MM.1S (cell line): ENCODE data around the gene PTPRG.

ENCODE experiments used
- DNase-seq: peaks from one replicate; pipeline ENCODE4 v3.0.0-alpha.2; 2015
- H2AFZ ChIP-seq: fragments of 300-600 bp; sonication (generic); 2 replicates; pipeline ENCODE4 v1.6.0; 2016; ENCODE audit warnings: antibody characterized with exemption, low read length
- H3F3A ChIP-seq: fragments of 300-600 bp; sonication (generic); 2 replicates; pipeline ENCODE4 v1.6.1; 2016; ENCODE audit warnings: mild to moderate bottlenecking, antibody characterized with exemption, low read length, moderate library complexity, mixed read lengths; ENCODE audit not compliant: insufficient read depth
- H3K27ac ChIP-seq: fragments of 300-600 bp; sonication (generic); 2 replicates; pipeline ENCODE4 v1.5.1; 2016; ENCODE audit warnings: mild to moderate bottlenecking, low read length
- H3K27me3 ChIP-seq: fragments of 300-600 bp; sonication (generic); replicated peaks from 2 replicates; pipeline ENCODE4 v1.6.0; 2016; ENCODE audit warnings: low read length; ENCODE audit not compliant: insufficient read depth
- H3K36me3 ChIP-seq: fragments of 300-600 bp; sonication (generic); replicated peaks from 2 replicates; pipeline ENCODE4 v1.6.1; 2016; ENCODE audit warnings: mild to moderate bottlenecking, low read length, mixed read lengths; ENCODE audit not compliant: insufficient read depth
- H3K4me1 ChIP-seq: fragments of 300-600 bp; sonication (generic); 2 replicates; pipeline ENCODE4 v1.6.1; 2016; ENCODE audit warnings: low read length, mixed read lengths
- H3K4me2 ChIP-seq: fragments of 300-600 bp; sonication (generic); 2 replicates; pipeline ENCODE4 v1.6.0; 2016; ENCODE audit warnings: low read depth, low read length
- H3K4me3 ChIP-seq: fragments of 300-600 bp; sonication (generic); 2 replicates; pipeline ENCODE4 v1.5.1; 2016; ENCODE audit warnings: low read length, mixed read lengths
- H3K79me2 ChIP-seq: fragments of 300-600 bp; sonication (generic); 2 replicates; pipeline ENCODE4 v1.6.1; 2016; ENCODE audit warnings: mixed run types, low read length, mixed read lengths
- H3K9ac ChIP-seq: fragments of 300-600 bp; sonication (generic); 2 replicates; pipeline ENCODE4 v1.6.1; 2016; ENCODE audit warnings: low read length, mixed read lengths
- H3K9me2 ChIP-seq: fragments of 300-600 bp; sonication (generic); replicated peaks from 2 replicates; pipeline ENCODE4 v1.6.1; 2016; ENCODE audit warnings: mild to moderate bottlenecking, low read length, mixed read lengths; ENCODE audit not compliant: insufficient read depth
- H3K9me3 ChIP-seq: fragments of 300-600 bp; sonication (generic); replicated peaks from 2 replicates; pipeline ENCODE4 v1.6.1; 2016; ENCODE audit warnings: mild to moderate bottlenecking, low read length, mixed read lengths; ENCODE audit not compliant: insufficient read depth
- H4K20me1 ChIP-seq: fragments of 300-600 bp; sonication (generic); 2 replicates; pipeline ENCODE4 v1.6.1; 2016; ENCODE audit warnings: mild to moderate bottlenecking, low read length, moderate library complexity, mixed read lengths; ENCODE audit not compliant: insufficient read depth
- CTCF ChIP-seq: fragments of 300-600 bp; sonication (generic); IDR thresholded peaks from 2 replicates; pipeline ENCODE4 v1.5.1; 2016; ENCODE audit warnings: antibody characterized with exemption, low read length, mixed read lengths
- EZH2 ChIP-seq: fragments of 300-600 bp; sonication (generic); optimal IDR thresholded peaks from 2 replicates; pipeline ENCODE3; 2017; ENCODE audit warnings: low read depth, mild to moderate bottlenecking, antibody characterized with exemption, low read length, mixed read lengths
- EZH2phosphoT487 ChIP-seq: fragments of 300-600 bp; sonication (generic); IDR thresholded peaks from 2 replicates; pipeline ENCODE4 v1.6.1; 2018; ENCODE audit warnings: antibody characterized with exemption, low read length

PTPRG gene

GRCh38 chr3:61932499-61932898, 371.1 kb downstream of the PTPRG start:
- H3K4me1 ChIP-seq: no peaks in the 10 kb centered on the region
- H3K9me3 ChIP-seq: no peaks in the 10 kb centered on the region
- H3K4me2 ChIP-seq: no peak overlapping the region
- no peak overlapping the region for H3K27ac ChIP-seq
- no peaks in the 10 kb centered on the region for H3K27me3 ChIP-seq
- no peaks in the 10 kb centered on the region for H3K79me2 ChIP-seq
- no peak for DNase-seq
- no peak overlapping the region for H3K9ac ChIP-seq
- TF ChIP-seq EZH2phosphoT487 (no peak), EZH2 (no peak), CTCF (no peak)
- no peak overlapping the region for H3K4me3 ChIP-seq
- no peaks in the 10 kb centered on the region for H4K20me1 ChIP-seq
- H2AFZ ChIP-seq: no peak overlapping the region
- no peaks in the 10 kb centered on the region for H3K9me2 ChIP-seq
- H3K36me3 ChIP-seq: no peaks in the 10 kb centered on the region
- no peaks in the 10 kb centered on the region; the same call in 1 of the 2 replicates for H3F3A ChIP-seq

GRCh38 chr3:61933798-61934504, 372.6 kb downstream of the PTPRG start:
- no peaks in the 10 kb centered on the region for H4K20me1 ChIP-seq
- TF ChIP-seq EZH2: no peak
- TF ChIP-seq EZH2phosphoT487: no peak
- no peak for TF ChIP-seq CTCF
- H3F3A ChIP-seq: no peaks in the 10 kb centered on the region; the same call in 1 of the 2 replicates
- H3K79me2 ChIP-seq: no peaks in the 10 kb centered on the region
- no peak overlapping the region for H3K4me3 ChIP-seq
- no peaks in the 10 kb centered on the region for H3K4me1 ChIP-seq
- no peaks in the 10 kb centered on the region for H3K36me3 ChIP-seq
- no peak overlapping the region for H3K9ac ChIP-seq
- H3K9me3 ChIP-seq: no peaks in the 10 kb centered on the region
- no peak for DNase-seq
- no peaks in the 10 kb centered on the region for H3K9me2 ChIP-seq
- H3K4me2 ChIP-seq: no peak overlapping the region
- no peak overlapping the region for H3K27ac ChIP-seq
- H3K27me3 ChIP-seq: no peaks in the 10 kb centered on the region
- no peak overlapping the region for H2AFZ ChIP-seq

- Histone ChIP-seq H3K27me3 (no peaks in the 10 kb centered on the region), H3K79me2 (no peaks in the 10 kb centered on the region), H3K36me3 (no peaks in the 10 kb centered on the region), H3K9me3 (no peaks in the 10 kb centered on the region), H3K9me2 (no peaks in the 10 kb centered on the region), H3K27ac (no peak overlapping the region), H3K4me3 (no peak overlapping the region), H4K20me1 (no peaks in the 10 kb centered on the region), H3K9ac (no peak overlapping the region), H3K4me2 (no peak overlapping the region), H3F3A (no peaks in the 10 kb centered on the region; the same call in 1 of the 2 replicates), H2AFZ (no peak overlapping the region), H3K4me1 (no peaks in the 10 kb centered on the region)
- TF ChIP-seq EZH2: no peak
- TF ChIP-seq EZH2phosphoT487: no peak
- no peak for DNase-seq
Measured at GRCh38 chr3:61934505-61934871, 373.1 kb downstream of the PTPRG start.

GRCh38 chr3:61935814-61936213, 374.4 kb downstream of the PTPRG start:
- no peaks in the 10 kb centered on the region for H3K9me3 ChIP-seq
- no peak overlapping the region for H3K27ac ChIP-seq
- H2AFZ ChIP-seq: no peak overlapping the region
- no peaks in the 10 kb centered on the region for H3K9me2 ChIP-seq
- no peaks in the 10 kb centered on the region for H3K36me3 ChIP-seq
- TF ChIP-seq CTCF (no peak), EZH2 (no peak), EZH2phosphoT487 (no peak)
- H4K20me1 ChIP-seq: no peaks in the 10 kb centered on the region
- no peak overlapping the region for H3K4me2 ChIP-seq
- H3K79me2 ChIP-seq: no peaks in the 10 kb centered on the region
- H3F3A ChIP-seq: no peaks in the 10 kb centered on the region; the same call in 1 of the 2 replicates
- no peak overlapping the region for H3K9ac ChIP-seq
- H3K4me3 ChIP-seq: no peak overlapping the region
- no peak for DNase-seq
- H3K4me1 ChIP-seq: no peaks in the 10 kb centered on the region
- no peaks in the 10 kb centered on the region for H3K27me3 ChIP-seq
